Measurements from ENCODE around the gene OTOS.

Gene OTOS

GRCh38 chr2:240129731-240130392, 10.6 kb downstream of the OTOS start:
- Mint-ChIP-seq H3K4me1 (ENCODE audit: low read depth) (peaks cover 11% of the 10 kb centered on the region), H3K27ac (no peak overlapping the region), H3K27me3 (no peaks in the 10 kb centered on the region), H3K36me3 (ENCODE audit: low read depth) (peaks cover 70% of the 10 kb centered on the region), H3K4me3 (no peak overlapping the region), H3K9me3 (no peaks in the 10 kb centered on the region)

- no peaks in the 10 kb centered on the region for H3K27me3 Mint-ChIP-seq
- H3K9me3 Mint-ChIP-seq: no peaks in the 10 kb centered on the region
- no peak overlapping the region for H3K27ac Mint-ChIP-seq
- no peak overlapping the region for H3K4me3 Mint-ChIP-seq
- peaks cover 6% of the 10 kb centered on the region for H3K4me1 Mint-ChIP-seq (ENCODE audit: low read depth)
- H3K36me3 Mint-ChIP-seq (ENCODE audit: low read depth): peaks cover 67% of the 10 kb centered on the region
Measured at GRCh38 chr2:240129311-240129710, 11.1 kb downstream of the OTOS start.

GRCh38 chr2:240128608-240129145, 11.8 kb downstream of the OTOS start:
- Mint-ChIP-seq H3K4me3 (no peak overlapping the region), H3K9me3 (no peaks in the 10 kb centered on the region), H3K4me1 (ENCODE audit: low read depth) (no peaks in the 10 kb centered on the region), H3K36me3 (ENCODE audit: low read depth) (peaks cover 67% of the 10 kb centered on the region), H3K27ac (no peak overlapping the region), H3K27me3 (no peaks in the 10 kb centered on the region)

DNA sequence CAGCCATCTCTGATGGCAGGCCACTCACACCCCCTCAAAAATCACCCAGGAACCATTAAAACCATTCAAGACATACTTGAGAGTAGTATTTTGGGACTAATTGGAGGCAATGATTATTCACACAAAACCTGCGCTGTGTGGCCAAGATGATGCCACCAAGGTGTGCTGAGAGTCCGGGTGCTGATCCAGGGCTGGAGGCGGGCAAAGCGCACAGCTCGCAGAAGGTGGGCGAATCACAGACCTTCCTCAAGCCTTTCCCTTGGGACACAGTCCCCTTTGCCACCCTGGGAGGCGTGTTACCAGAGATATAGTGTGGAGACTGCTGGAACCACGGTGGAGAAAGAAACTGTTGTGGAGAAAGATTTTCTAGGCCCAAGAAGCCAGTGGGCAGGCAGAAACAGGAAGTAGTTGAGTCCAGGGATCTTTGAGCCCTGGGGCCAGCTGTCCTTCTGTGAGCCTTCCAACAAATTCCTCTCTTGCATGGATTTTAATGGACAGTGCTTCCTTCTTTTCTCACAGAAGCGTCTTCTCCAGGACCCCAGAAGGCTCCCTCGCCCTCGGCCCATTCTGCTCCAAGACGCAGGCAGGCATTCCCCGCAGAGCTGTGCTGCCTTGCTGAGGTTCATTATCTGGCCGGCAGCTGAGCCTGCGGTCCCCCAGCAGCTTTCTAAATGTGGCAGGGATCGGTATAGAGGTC, 12.4 kb downstream of the OTOS start:
- Mint-ChIP-seq H3K9me3 (no peaks in the 10 kb centered on the region), H3K4me1 (ENCODE audit: low read depth) (no peaks in the 10 kb centered on the region), H3K27ac (no peak overlapping the region), H3K4me3 (no peak overlapping the region), H3K36me3 (ENCODE audit: low read depth) (peaks cover 63% of the 10 kb centered on the region), H3K27me3 (no peaks in the 10 kb centered on the region)

DNA sequence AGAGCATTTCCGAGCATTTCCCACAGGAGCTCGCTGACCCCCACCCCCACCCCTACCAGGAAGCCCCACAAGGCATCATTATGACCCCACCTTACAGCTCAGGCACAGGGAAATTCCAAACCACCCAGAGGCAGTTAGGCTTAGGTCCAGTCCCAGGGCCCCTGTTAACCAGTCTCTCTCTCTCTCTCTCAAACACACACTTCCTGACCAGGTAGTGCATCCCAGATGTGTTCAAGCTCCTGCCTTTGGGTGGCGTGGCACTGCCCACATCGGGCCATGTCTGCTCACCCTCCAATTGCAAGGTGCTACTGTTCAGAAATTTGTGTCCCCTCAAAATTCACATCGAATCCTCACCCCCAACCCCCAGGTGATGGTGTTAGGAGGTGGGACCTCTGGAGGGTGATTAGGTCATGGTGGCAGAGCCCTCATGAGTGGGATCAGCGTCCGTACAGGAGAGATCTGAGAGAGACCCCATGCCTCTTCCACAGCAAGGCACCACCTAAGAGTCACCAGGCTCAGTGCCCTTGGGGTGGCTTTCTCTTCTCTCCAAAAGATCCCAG, 13.2 kb downstream of the OTOS start:
- Mint-ChIP-seq H3K36me3 (ENCODE audit: low read depth) (peaks cover 55% of the 10 kb centered on the region), H3K27ac (no peak overlapping the region), H3K4me1 (ENCODE audit: low read depth) (no peaks in the 10 kb centered on the region), H3K4me3 (no peak overlapping the region), H3K27me3 (no peaks in the 10 kb centered on the region), H3K9me3 (no peaks in the 10 kb centered on the region)

DNA sequence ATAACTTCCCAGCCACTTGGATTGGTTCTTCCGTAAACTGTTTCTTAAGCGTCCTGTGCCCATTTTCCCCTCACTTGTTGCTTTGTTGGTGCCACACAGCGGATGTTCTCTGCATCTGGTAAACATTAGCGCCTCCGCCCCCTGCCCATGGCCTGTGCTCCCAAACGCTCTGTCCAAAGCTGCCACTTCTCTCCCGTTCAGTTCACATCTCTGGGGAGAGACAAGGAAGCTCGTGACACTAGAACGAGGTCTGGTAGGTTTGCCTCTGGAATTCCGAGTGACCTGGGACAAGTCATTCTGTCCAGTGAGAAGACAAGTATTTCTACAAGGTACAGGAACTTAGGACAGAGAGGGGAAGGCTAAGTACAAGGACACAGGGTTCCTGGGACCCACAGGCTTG, 13.7 kb downstream of the OTOS start:
- Mint-ChIP-seq H3K4me1 (ENCODE audit: low read depth) (peaks cover 2% of the 10 kb centered on the region), H3K27me3 (no peaks in the 10 kb centered on the region), H3K27ac (no peak overlapping the region), H3K36me3 (ENCODE audit: low read depth) (peaks cover 51% of the 10 kb centered on the region), H3K9me3 (no peaks in the 10 kb centered on the region), H3K4me3 (no peak overlapping the region)

- no peak overlapping the region for H3K27ac Mint-ChIP-seq
- peaks cover 41% of the 10 kb centered on the region for H3K36me3 Mint-ChIP-seq (ENCODE audit: low read depth)
- no peaks in the 10 kb centered on the region for H3K27me3 Mint-ChIP-seq
- H3K9me3 Mint-ChIP-seq: no peaks in the 10 kb centered on the region
- H3K4me3 Mint-ChIP-seq: no peak overlapping the region
- peaks cover 7% of the 10 kb centered on the region for H3K4me1 Mint-ChIP-seq (ENCODE audit: low read depth)
Measured at GRCh38 chr2:240125742-240126141, 14.7 kb downstream of the OTOS start.

GRCh38 chr2:240124651-240125030, 15.8 kb downstream of the OTOS start:
- Mint-ChIP-seq H3K27me3 (no peaks in the 10 kb centered on the region), H3K4me3 (no peak overlapping the region), H3K4me1 (ENCODE audit: low read depth) (peaks cover 7% of the 10 kb centered on the region), H3K27ac (no peak overlapping the region), H3K9me3 (no peaks in the 10 kb centered on the region), H3K36me3 (ENCODE audit: low read depth) (peaks cover 30% of the 10 kb centered on the region)

DNA sequence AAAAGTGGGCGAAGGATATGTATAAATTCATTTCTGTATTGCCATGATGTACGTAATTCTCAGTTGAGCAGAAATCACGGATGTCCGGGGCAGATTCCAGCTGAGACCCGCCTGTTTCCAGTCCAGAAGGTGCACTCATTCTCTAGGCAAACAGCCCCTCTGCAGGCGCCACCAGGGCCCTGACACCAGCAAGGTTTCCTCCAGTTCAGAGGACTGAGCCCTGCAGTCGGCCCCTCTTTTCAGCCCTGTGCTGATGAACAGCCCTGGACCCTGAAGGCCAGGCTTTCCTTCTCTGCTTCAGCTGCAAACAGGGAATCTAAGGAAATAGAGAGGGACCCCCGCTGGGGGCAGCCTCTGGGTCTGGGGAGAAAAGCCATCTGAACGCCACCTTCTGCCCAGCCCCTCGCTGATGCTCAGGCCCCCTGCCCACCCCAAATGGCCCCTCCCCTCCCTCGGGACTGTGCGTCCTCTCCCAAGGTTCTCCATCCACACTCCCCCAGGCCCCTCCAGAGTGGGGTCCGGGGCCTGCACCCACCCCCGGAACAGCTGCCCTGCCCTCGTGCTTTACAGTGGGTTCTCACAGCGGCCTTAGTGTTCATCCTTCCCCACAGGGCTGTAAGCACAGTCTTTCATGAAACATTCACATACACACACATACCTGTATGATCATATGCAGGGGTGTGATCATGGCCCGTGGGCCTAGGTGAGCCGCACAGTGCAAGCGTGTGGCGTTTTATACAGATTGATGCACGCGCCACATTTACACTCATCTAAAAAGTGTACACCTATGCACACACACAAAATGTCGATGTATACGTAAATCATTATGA, 16.4 kb downstream of the OTOS start:
- no peak overlapping the region for H3K4me3 Mint-ChIP-seq
- no peaks in the 10 kb centered on the region for H3K9me3 Mint-ChIP-seq
- peaks cover 7% of the 10 kb centered on the region for H3K4me1 Mint-ChIP-seq (ENCODE audit: low read depth)
- H3K36me3 Mint-ChIP-seq (ENCODE audit: low read depth): peaks cover 27% of the 10 kb centered on the region
- H3K27ac Mint-ChIP-seq: no peak overlapping the region
- H3K27me3 Mint-ChIP-seq: no peaks in the 10 kb centered on the region

- H3K36me3 Mint-ChIP-seq (ENCODE audit: low read depth): peaks cover 17% of the 10 kb centered on the region
- H3K9me3 Mint-ChIP-seq: no peaks in the 10 kb centered on the region
- no peak overlapping the region for H3K27ac Mint-ChIP-seq
- H3K4me1 Mint-ChIP-seq (ENCODE audit: low read depth): peaks cover 7% of the 10 kb centered on the region
- no peak overlapping the region for H3K4me3 Mint-ChIP-seq
- no peaks in the 10 kb centered on the region for H3K27me3 Mint-ChIP-seq
Measured at GRCh38 chr2:240121675-240122074, 18.8 kb downstream of the OTOS start.

DNA sequence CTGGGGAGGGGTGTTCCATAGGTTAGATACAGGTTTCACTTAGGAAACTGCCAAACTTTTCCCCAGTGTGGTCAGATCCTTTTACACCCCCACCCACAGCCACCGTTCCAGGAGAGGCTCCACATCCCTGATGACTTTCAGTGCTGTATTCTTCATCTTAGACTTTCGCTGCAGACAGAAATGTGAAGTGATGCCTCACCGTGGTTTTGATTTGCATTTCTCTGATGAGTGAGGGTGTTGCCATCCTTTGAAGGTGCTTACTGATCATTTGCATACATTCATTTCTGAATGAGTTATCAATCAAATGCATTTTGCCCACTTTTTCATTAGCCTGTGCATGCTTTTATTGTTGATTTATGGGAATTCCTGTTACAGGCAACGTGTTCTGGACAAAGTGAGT, 19.3 kb downstream of the OTOS start:
- Mint-ChIP-seq H3K4me1 (ENCODE audit: low read depth) (peaks cover 7% of the 10 kb centered on the region), H3K27me3 (peaks cover 4% of the 10 kb centered on the region), H3K4me3 (no peak overlapping the region), H3K27ac (no peak overlapping the region), H3K9me3 (no peaks in the 10 kb centered on the region), H3K36me3 (ENCODE audit: low read depth) (peaks cover 13% of the 10 kb centered on the region)

- Mint-ChIP-seq H3K27me3 (peaks cover 36% of the 10 kb centered on the region), H3K4me1 (ENCODE audit: low read depth) (no peaks in the 10 kb centered on the region), H3K27ac (no peak overlapping the region), H3K4me3 (no peak overlapping the region), H3K36me3 (ENCODE audit: low read depth) (no peaks in the 10 kb centered on the region), H3K9me3 (no peaks in the 10 kb centered on the region)
Measured at GRCh38 chr2:240114233-240114632, 26.2 kb downstream of the OTOS start.

DNA sequence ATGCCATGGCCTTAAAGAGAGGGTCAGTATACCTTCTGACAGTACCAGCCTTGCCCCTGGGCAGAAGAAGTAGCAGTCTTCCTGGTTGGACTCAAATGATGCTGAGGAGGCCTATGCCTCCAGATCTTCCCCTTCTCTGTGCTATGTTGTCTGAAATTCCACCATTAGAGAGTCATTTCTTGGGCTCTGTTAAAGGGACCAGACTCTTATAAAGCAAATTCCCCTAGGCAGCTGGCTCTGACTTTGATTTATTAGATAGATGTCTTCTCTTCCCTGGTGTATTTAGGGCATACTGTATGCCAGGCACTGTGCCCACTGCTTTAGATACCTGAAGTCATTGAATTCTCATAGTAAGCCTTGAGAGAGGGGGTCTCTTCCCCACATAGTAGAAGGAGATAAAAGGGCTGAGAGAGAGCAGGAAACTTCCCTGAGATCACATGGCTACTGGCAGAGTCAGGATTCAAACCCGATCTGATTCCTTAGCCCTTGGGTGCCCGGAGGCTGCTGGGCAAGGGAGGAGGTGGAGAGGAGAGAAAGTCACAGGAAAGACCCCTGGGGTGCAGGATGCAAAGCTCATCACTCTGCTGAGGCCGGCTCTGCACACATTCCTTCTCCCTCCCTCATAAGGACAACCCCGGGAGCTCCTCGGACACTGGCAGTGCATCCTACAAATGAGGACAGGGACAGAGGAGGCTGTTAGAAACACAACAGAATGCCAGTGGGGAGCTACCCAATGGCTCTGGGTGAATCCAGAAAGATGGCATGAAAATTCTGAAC, 27.4 kb downstream of the OTOS start:
- H3K4me1 Mint-ChIP-seq (ENCODE audit: low read depth): no peaks in the 10 kb centered on the region
- H3K27ac Mint-ChIP-seq: no peak overlapping the region
- H3K36me3 Mint-ChIP-seq (ENCODE audit: low read depth): no peaks in the 10 kb centered on the region
- peaks cover 36% of the 10 kb centered on the region for H3K27me3 Mint-ChIP-seq
- no peaks in the 10 kb centered on the region for H3K9me3 Mint-ChIP-seq
- no peak overlapping the region for H3K4me3 Mint-ChIP-seq

DNA sequence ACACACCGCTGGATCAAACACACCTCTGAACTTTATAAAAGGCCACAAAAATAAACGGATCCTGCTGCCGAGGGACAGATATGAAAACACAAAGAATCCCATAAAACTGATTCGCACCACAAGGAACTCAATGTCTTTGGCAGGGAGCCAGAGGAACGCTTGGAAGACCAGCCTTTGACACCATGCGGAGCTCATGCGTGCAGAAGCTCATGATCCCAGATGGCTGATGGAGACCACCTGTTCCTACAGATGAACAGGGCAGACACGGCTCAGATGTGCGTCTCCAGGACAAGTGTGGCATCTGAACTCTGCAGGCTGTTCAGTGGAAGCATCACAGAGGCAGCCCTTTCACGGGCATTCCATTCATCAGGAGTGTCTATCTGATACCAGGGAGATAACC, 29.2 kb downstream of the OTOS start:
- Mint-ChIP-seq H3K27me3 (peaks cover 33% of the 10 kb centered on the region), H3K36me3 (ENCODE audit: low read depth) (no peaks in the 10 kb centered on the region), H3K4me1 (ENCODE audit: low read depth) (no peaks in the 10 kb centered on the region), H3K9me3 (no peaks in the 10 kb centered on the region), H3K27ac (no peak overlapping the region), H3K4me3 (no peak overlapping the region)
